Mucosa of stomach (tissue), 1 donor: ENCODE results near the gene RSAD1.

Experiments used
- H3K27me3 ChIP-seq: one replicate; pipeline ENCODE4 v1.7.0; 2013; ENCODE audit warnings: mild to moderate bottlenecking, low read length; ENCODE audit not compliant: control insufficient read depth, insufficient read depth
- H3K36me3 ChIP-seq: one replicate; pipeline ENCODE4 v1.7.0; 2013; ENCODE audit warnings: low read length; ENCODE audit not compliant: control insufficient read depth, insufficient read depth
- H3K4me1 ChIP-seq: one replicate; pipeline ENCODE4 v1.7.0; 2013; ENCODE audit warnings: mild to moderate bottlenecking, low read length; ENCODE audit not compliant: control insufficient read depth, insufficient read depth
- H3K4me3 ChIP-seq: one replicate; pipeline ENCODE4 v1.7.0; 2013; ENCODE audit warnings: low read length
- H3K9ac ChIP-seq: one replicate; pipeline ENCODE4 v1.7.0; 2013; ENCODE audit warnings: mild to moderate bottlenecking, low read length, moderate library complexity
- H3K9me3 ChIP-seq: one replicate; pipeline ENCODE4 v1.7.0; 2013; ENCODE audit warnings: mild to moderate bottlenecking, low read length, moderate library complexity; ENCODE audit not compliant: control insufficient read depth
- donor health status: Pancreatic carcinoma.

The RSAD1 gene

GRCh38 chr17:50479522-50480141 lies 972 bp downstream of the RSAD1 start:
- no peaks in the 10 kb centered on the region for H3K36me3 ChIP-seq
- no peaks in the 10 kb centered on the region for H3K9me3 ChIP-seq
- H3K27me3 ChIP-seq, result no peaks in the 10 kb centered on the region
- H3K4me3 ChIP-seq, result no peak overlapping the region
- H3K4me1 ChIP-seq, result peaks cover 32% of the 10 kb centered on the region
- peak overlapping the region; percentile 66 for H3K9ac ChIP-seq

GRCh38 chr17:50480142-50480764 lies 1.6 kb downstream of the RSAD1 start:
- Histone ChIP-seq H3K27me3 (no peaks in the 10 kb centered on the region), H3K4me3 (no peak overlapping the region), H3K36me3 (no peaks in the 10 kb centered on the region), H3K9ac (peak overlapping the region; percentile 33), H3K4me1 (peaks cover 30% of the 10 kb centered on the region), H3K9me3 (no peaks in the 10 kb centered on the region)

- H3K9me3 ChIP-seq, result no peaks in the 10 kb centered on the region
- no peak overlapping the region for H3K4me3 ChIP-seq
- no peak overlapping the region for H3K9ac ChIP-seq
- H3K36me3 ChIP-seq, result no peaks in the 10 kb centered on the region
- no peaks in the 10 kb centered on the region for H3K27me3 ChIP-seq
- peaks cover 30% of the 10 kb centered on the region for H3K4me1 ChIP-seq
Observed at GRCh38 chr17:50480854-50481490, 2.3 kb downstream of the RSAD1 start.

GRCh38 chr17:50481648-50482047 lies 3.0 kb downstream of the RSAD1 start:
- Histone ChIP-seq H3K9ac (no peak overlapping the region), H3K9me3 (no peaks in the 10 kb centered on the region), H3K36me3 (no peaks in the 10 kb centered on the region), H3K4me1 (peaks cover 27% of the 10 kb centered on the region), H3K27me3 (no peaks in the 10 kb centered on the region), H3K4me3 (no peak overlapping the region)

- Histone ChIP-seq H3K4me1 (peaks cover 22% of the 10 kb centered on the region), H3K27me3 (no peaks in the 10 kb centered on the region), H3K9me3 (no peaks in the 10 kb centered on the region), H3K9ac (no peak overlapping the region), H3K4me3 (no peak overlapping the region), H3K36me3 (no peaks in the 10 kb centered on the region)
Observed at GRCh38 chr17:50482110-50482509, 3.5 kb downstream of the RSAD1 start.

- no peaks in the 10 kb centered on the region for H3K27me3 ChIP-seq
- no peak overlapping the region for H3K4me3 ChIP-seq
- peaks cover 22% of the 10 kb centered on the region for H3K4me1 ChIP-seq
- peak overlapping the region; percentile 20 for H3K9ac ChIP-seq
- H3K36me3 ChIP-seq, result no peaks in the 10 kb centered on the region
- H3K9me3 ChIP-seq, result no peaks in the 10 kb centered on the region
Observed at GRCh38 chr17:50482516-50482915, 3.9 kb downstream of the RSAD1 start.

- Histone ChIP-seq H3K27me3 (no peaks in the 10 kb centered on the region), H3K36me3 (no peaks in the 10 kb centered on the region), H3K9ac (no peak overlapping the region), H3K4me1 (peaks cover 24% of the 10 kb centered on the region), H3K4me3 (no peak overlapping the region), H3K9me3 (no peaks in the 10 kb centered on the region)
Observed at GRCh38 chr17:50483266-50483665, 4.6 kb downstream of the RSAD1 start.

GRCh38 chr17:50484386-50485155 lies 5.9 kb downstream of the RSAD1 start:
- Histone ChIP-seq H3K4me1 (peaks cover 20% of the 10 kb centered on the region), H3K9me3 (no peaks in the 10 kb centered on the region)

GRCh38 chr17:50487213-50488096 lies 8.8 kb downstream of the RSAD1 start:
- Histone ChIP-seq H3K9ac (no peak overlapping the region), H3K36me3 (no peaks in the 10 kb centered on the region)

More at GRCh38 chr17:50484386-50485155, 5.9 kb downstream of the RSAD1 start:
- H3K4me3 ChIP-seq, result no peak overlapping the region
- H3K9ac ChIP-seq, result no peak overlapping the region
- H3K36me3 ChIP-seq, result no peaks in the 10 kb centered on the region
- H3K27me3 ChIP-seq, result no peaks in the 10 kb centered on the region

GRCh38 chr17:50488880-50489279 lies 10.2 kb downstream of the RSAD1 start:
- Histone ChIP-seq H3K9ac (no peak overlapping the region), H3K9me3 (no peaks in the 10 kb centered on the region), H3K4me3 (no peak overlapping the region), H3K36me3 (no peaks in the 10 kb centered on the region), H3K27me3 (no peaks in the 10 kb centered on the region), H3K4me1 (peaks cover 7% of the 10 kb centered on the region)

More at GRCh38 chr17:50487213-50488096, 8.8 kb downstream of the RSAD1 start:
- no peaks in the 10 kb centered on the region for H3K27me3 ChIP-seq
- H3K4me1 ChIP-seq, result peaks cover 11% of the 10 kb centered on the region
- no peaks in the 10 kb centered on the region for H3K9me3 ChIP-seq
- no peak overlapping the region for H3K4me3 ChIP-seq

GRCh38 chr17:50491505-50491904 lies 12.8 kb downstream of the RSAD1 start:
- Histone ChIP-seq H3K36me3 (no peaks in the 10 kb centered on the region), H3K4me1 (peaks cover 7% of the 10 kb centered on the region), H3K4me3 (no peak overlapping the region), H3K27me3 (no peaks in the 10 kb centered on the region), H3K9ac (no peak overlapping the region), H3K9me3 (no peaks in the 10 kb centered on the region)
